K562 (cell line): Measurements from ENCODE around the gene GABARAPL2. TPM values are rescaled to one million over a fixed set of nuclear protein-coding genes. Genes with fewer than 3 reads are reported as not detected.

Experiments used
- ARID3A ChIP-seq: IDR thresholded peaks from 2 replicates; pipeline ENCODE4 v1.6.1; 2012; ENCODE audit warnings: low read depth, low read length, improper control_type of control experiment, borderline replicate concordance
- BACH1 ChIP-seq: fragments of 200-800 bp; sonication (Bioruptor generic); IDR thresholded peaks from 2 replicates; pipeline ENCODE4 v1.6.1; 2016; ENCODE audit warnings: missing genetic modification characterization, missing compliant biosample characterization
- CBX8 ChIP-seq: fragments of 200-600 bp; sonication (generic); IDR thresholded peaks from 2 replicates; pipeline ENCODE4 v1.6.1; 2012; ENCODE audit warnings: borderline replicate concordance, mixed run types, low read depth, mild to moderate bottlenecking, moderate library complexity, mixed read lengths, low read length, control low read depth, inconsistent platforms; ENCODE audit not compliant: poor library complexity, severe bottlenecking; ENCODE audit errors: extremely low read depth
- DACH1 ChIP-seq: fragments of 450-650 bp; IDR thresholded peaks from 2 replicates; pipeline ENCODE4 v1.6.1; 2018; ENCODE audit not compliant: partially characterized antibody
- FOXK1 ChIP-seq: sonication (generic); formaldehyde crosslinking; IDR thresholded peaks from 2 replicates; pipeline ENCODE4 v1.8.0; 2022; ENCODE audit warnings: missing genetic modification reagents, mild to moderate bottlenecking, borderline replicate concordance
- HDAC2 ChIP-seq: fragments of 450-650 bp; IDR thresholded peaks from 2 replicates; pipeline ENCODE4 v1.6.1; 2016; ENCODE audit warnings: mild to moderate bottlenecking
- ILK ChIP-seq: fragments of 450-650 bp; IDR thresholded peaks from 2 replicates; pipeline ENCODE4 v1.6.1; 2016; ENCODE audit warnings: missing genetic modification characterization, low read depth, mild to moderate bottlenecking, missing compliant biosample characterization, moderate library complexity, borderline replicate concordance
- MXI1 ChIP-seq: IDR thresholded peaks from 2 replicates; pipeline ENCODE4 v1.6.1; 2011; ENCODE audit warnings: low read depth, mild to moderate bottlenecking, improper control_type of control experiment, low read length
- NFE2L1 ChIP-seq: fragments of 450-650 bp; IDR thresholded peaks from 2 replicates; pipeline ENCODE4 v1.6.1; 2016; ENCODE audit warnings: missing genetic modification characterization, low read depth, mild to moderate bottlenecking, missing compliant biosample characterization, moderate library complexity, borderline replicate concordance
- PHTF2 ChIP-seq: fragments of 250-450 bp; sonication (Bioruptor Pico); IDR thresholded peaks from 2 replicates; pipeline ENCODE4 v1.5.0; 2021; ENCODE audit warnings: mild to moderate bottlenecking
- ZNF23 ChIP-seq: fragments of 250-450 bp; sonication (Bioruptor Pico); IDR thresholded peaks from 2 replicates; pipeline ENCODE4 v1.4.0; 2020; ENCODE audit warnings: mild to moderate bottlenecking
- ZNF583 ChIP-seq: fragments of 250-450 bp; sonication (Bioruptor Pico); IDR thresholded peaks from 2 replicates; pipeline ENCODE4 v1.4.0; 2020
- ZNF589 ChIP-seq: fragments of 200-800 bp; sonication (Bioruptor generic); IDR thresholded peaks from 2 replicates; pipeline ENCODE4 v1.6.1; 2016; ENCODE audit warnings: low read depth, missing genetic modification characterization, missing compliant biosample characterization
- ZNF699 ChIP-seq: fragments of 250-450 bp; sonication (Bioruptor Pico); IDR thresholded peaks from 2 replicates; pipeline ENCODE4 v1.8.0; 2021; ENCODE audit warnings: mild to moderate bottlenecking, moderate library complexity; ENCODE audit not compliant: insufficient replicate concordance
- polyA plus RNA-seq, 8 experiments: library from polyadenylated mRNA; depleted of rRNA in 4 of 8; stranded (reverse) in 5 of 8; unstranded in 3 of 8; fragments of >200 nt; fragmentation: Nextera tagmentation in 2 of 8; fragmentation: Illumina TruSeq in 1 of 8; extraction: Ambion mirVana in 2 of 8; extraction: Trizol in 1 of 8; gene quantifications; 2 replicates each; pipeline versions ENCODE4 v1.2.1 to v1.2.3, GENCODE V29; 2011 to 2014; ENCODE audit warnings: inconsistent platforms in 1 of 8, missing spikeins in 1 of 8
- total RNA-seq, 7 experiments: library from RNA; depleted of rRNA in 6 of 7; stranded (reverse); fragments of >200 nt in 6 of 7; fragmentation: Illumina TruSeq in 2 of 7; extraction: Trizol in 2 of 7; gene quantifications; 2 replicates each; pipeline versions ENCODE4 v1.2.1 to v1.2.3, GENCODE V29; 2011 to 2021; ENCODE audit warnings: low replicate concordance in 1 of 7
- TF ChIP-seq, protein P1 (sequence below): fragments of 450-650 bp; IDR thresholded peaks from 2 replicates; pipeline ENCODE4 v1.6.1; 2017; ENCODE audit warnings: antibody characterized with exemption, mild to moderate bottlenecking
- TF ChIP-seq, protein P2 (sequence below): fragments of 450-650 bp; IDR thresholded peaks from 2 replicates; pipeline ENCODE4 v1.6.1; 2017; ENCODE audit warnings: antibody characterized with exemption
- TF ChIP-seq, protein P3 (sequence below): fragments of 450-650 bp; conservative IDR thresholded peaks from 2 replicates; pipeline ENCODE4 v1.6.1; 2016; ENCODE audit warnings: missing genetic modification characterization, low read depth, mild to moderate bottlenecking, control low read depth, missing compliant biosample characterization

The GABARAPL2 gene
- total and polyA plus RNA-seq, 9 of the 15 experiments (the other 6 are each of a cell fraction or from before 2014, with no cell fraction given) = 42.1 to 288 (median 91.8) TPM

GRCh38 chr16:75620326-75621169, 54.4 kb downstream of the GABARAPL2 start (continued):
- no peak for TF ChIP-seq ZNF589 (CRISPR knock-in tag)
- no peak for TF ChIP-seq ILK
- TF ChIP-seq ARID3A = no peak
- TF ChIP-seq FOXK1 (CRISPR knock-in tag) = no peak
- no peak for TF ChIP-seq ZNF583 (CRISPR knock-in tag)
- no peak for TF ChIP-seq PHTF2 (CRISPR knock-in tag)
- TF ChIP-seq, protein P1, sequence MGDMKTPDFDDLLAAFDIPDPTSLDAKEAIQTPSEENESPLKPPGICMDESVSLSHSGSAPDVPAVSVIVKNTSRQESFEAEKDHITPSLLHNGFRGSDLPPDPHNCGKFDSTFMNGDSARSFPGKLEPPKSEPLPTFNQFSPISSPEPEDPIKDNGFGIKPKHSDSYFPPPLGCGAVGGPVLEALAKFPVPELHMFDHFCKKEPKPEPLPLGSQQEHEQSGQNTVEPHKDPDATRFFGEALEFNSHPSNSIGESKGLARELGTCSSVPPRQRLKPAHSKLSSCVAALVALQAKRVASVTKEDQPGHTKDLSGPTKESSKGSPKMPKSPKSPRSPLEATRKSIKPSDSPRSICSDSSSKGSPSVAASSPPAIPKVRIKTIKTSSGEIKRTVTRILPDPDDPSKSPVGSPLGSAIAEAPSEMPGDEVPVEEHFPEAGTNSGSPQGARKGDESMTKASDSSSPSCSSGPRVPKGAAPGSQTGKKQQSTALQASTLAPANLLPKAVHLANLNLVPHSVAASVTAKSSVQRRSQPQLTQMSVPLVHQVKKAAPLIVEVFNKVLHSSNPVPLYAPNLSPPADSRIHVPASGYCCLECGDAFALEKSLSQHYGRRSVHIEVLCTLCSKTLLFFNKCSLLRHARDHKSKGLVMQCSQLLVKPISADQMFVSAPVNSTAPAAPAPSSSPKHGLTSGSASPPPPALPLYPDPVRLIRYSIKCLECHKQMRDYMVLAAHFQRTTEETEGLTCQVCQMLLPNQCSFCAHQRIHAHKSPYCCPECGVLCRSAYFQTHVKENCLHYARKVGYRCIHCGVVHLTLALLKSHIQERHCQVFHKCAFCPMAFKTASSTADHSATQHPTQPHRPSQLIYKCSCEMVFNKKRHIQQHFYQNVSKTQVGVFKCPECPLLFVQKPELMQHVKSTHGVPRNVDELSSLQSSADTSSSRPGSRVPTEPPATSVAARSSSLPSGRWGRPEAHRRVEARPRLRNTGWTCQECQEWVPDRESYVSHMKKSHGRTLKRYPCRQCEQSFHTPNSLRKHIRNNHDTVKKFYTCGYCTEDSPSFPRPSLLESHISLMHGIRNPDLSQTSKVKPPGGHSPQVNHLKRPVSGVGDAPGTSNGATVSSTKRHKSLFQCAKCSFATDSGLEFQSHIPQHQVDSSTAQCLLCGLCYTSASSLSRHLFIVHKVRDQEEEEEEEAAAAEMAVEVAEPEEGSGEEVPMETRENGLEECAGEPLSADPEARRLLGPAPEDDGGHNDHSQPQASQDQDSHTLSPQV = peak; percentile 72
- TF ChIP-seq CBX8 = no peak
- TF ChIP-seq HDAC2 = no peak
- TF ChIP-seq BACH1 (tag) = 0 out of 2 replicates have a peak, but pooled peaks have one; percentile 47
- no peak for TF ChIP-seq MXI1
- TF ChIP-seq, protein P2, sequence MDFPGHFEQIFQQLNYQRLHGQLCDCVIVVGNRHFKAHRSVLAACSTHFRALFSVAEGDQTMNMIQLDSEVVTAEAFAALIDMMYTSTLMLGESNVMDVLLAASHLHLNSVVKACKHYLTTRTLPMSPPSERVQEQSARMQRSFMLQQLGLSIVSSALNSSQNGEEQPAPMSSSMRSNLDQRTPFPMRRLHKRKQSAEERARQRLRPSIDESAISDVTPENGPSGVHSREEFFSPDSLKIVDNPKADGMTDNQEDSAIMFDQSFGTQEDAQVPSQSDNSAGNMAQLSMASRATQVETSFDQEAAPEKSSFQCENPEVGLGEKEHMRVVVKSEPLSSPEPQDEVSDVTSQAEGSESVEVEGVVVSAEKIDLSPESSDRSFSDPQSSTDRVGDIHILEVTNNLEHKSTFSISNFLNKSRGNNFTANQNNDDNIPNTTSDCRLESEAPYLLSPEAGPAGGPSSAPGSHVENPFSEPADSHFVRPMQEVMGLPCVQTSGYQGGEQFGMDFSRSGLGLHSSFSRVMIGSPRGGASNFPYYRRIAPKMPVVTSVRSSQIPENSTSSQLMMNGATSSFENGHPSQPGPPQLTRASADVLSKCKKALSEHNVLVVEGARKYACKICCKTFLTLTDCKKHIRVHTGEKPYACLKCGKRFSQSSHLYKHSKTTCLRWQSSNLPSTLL = no peak
- TF ChIP-seq DACH1 = peak; percentile 86
- no peak for TF ChIP-seq NFE2L1 (tag)
- no peak for TF ChIP-seq ZNF23
- TF ChIP-seq, protein P3, sequence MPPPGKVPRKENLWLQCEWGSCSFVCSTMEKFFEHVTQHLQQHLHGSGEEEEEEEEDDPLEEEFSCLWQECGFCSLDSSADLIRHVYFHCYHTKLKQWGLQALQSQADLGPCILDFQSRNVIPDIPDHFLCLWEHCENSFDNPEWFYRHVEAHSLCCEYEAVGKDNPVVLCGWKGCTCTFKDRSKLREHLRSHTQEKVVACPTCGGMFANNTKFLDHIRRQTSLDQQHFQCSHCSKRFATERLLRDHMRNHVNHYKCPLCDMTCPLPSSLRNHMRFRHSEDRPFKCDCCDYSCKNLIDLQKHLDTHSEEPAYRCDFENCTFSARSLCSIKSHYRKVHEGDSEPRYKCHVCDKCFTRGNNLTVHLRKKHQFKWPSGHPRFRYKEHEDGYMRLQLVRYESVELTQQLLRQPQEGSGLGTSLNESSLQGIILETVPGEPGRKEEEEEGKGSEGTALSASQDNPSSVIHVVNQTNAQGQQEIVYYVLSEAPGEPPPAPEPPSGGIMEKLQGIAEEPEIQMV (tag) = no peak
- TF ChIP-seq ZNF699 (CRISPR knock-in tag) = no peak
